Endothelial cell of umbilical vein (primary cell): ENCODE data around the gene YAE1. TPM values are rescaled to one million over a fixed set of nuclear protein-coding genes. Genes with fewer than 3 reads are reported as not detected.

Experiments used
- BruUV-seq: library from RNA; stranded (reverse); fragments of 400-500 nt; replicated peaks from 2 replicates; lab custom pipeline; 2021; lab: Mats Ljungman, UMichigan
- CTCF ChIA-PET: fragments of 300-600, 350-600 bp; sonication (Branson Sonifier 250); formaldehyde crosslinking; loops from one replicate; lab custom pipeline; 2021; ENCODE audit warnings: antibody characterized with exemption, inconsistent platforms; lab: Charles Lee
- POLR2A ChIA-PET: fragments of 300-600, 350-600 bp; sonication (Branson Sonifier 250); formaldehyde crosslinking; loops from one replicate; lab custom pipeline; 2021; ENCODE audit warnings: antibody characterized with exemption, inconsistent platforms; lab: Charles Lee
- DNase-seq: peaks from one replicate; pipeline ENCODE4 v3.0.0-alpha.2; 2011; ENCODE audit warnings: low read depth, low spot score
- FAIRE-seq: peaks from 2 replicates; lab custom pipeline; 2011; peaks lifted over from hg19 to GRCh38; lab: Jason Lieb, UNC
- H2AFZ ChIP-seq: 2 replicates; pipeline ENCODE4 v1.6.0; 2012; ENCODE audit warnings: low read depth, low read length, control low read depth, inconsistent platforms
- H3K27ac ChIP-seq: 2 replicates; pipeline ENCODE4 v1.5.1; 2011; ENCODE audit warnings: low read depth, mild to moderate bottlenecking, control low read depth, low read length, moderate library complexity; ENCODE audit not compliant: insufficient read depth
- H3K27me3 ChIP-seq, 2 experiments: 2 replicates each; pipeline versions ENCODE4 v1.6.0 to v1.6.1; 2011; ENCODE audit warnings: low read length in 2 of 2, mixed read lengths in 1 of 2; ENCODE audit not compliant: control insufficient read depth in 2 of 2, insufficient read depth in 2 of 2
- H3K36me3 ChIP-seq, 2 experiments: 2 replicates in 1 of 2; 3 replicates in 1 of 2; pipeline ENCODE4 v1.5.1; 2011; ENCODE audit warnings: low read length in 2 of 2, mild to moderate bottlenecking in 1 of 2, moderate library complexity in 1 of 2; ENCODE audit not compliant: control insufficient read depth in 2 of 2, insufficient read depth in 2 of 2; ENCODE audit errors: extremely low read depth in 1 of 2
- H3K4me1 ChIP-seq: 3 replicates; pipeline ENCODE4 v1.5.1; 2011; ENCODE audit warnings: mild to moderate bottlenecking, low read length; ENCODE audit not compliant: control insufficient read depth, insufficient read depth; ENCODE audit errors: extremely low read depth
- H3K4me2 ChIP-seq: 2 replicates; pipeline ENCODE4 v1.6.1; 2011; ENCODE audit warnings: low read length, control low read depth, mixed read lengths; ENCODE audit not compliant: insufficient read depth
- H3K4me3 ChIP-seq, 3 experiments: fragments of 200-600 bp in 1 of 3; sonication (generic), shearing (Covaris generic) in 1 of 3; replicated peaks in 1 of 3; 2 replicates each; pipeline ENCODE4 v1.5.1; 2011 to 2016; ENCODE audit warnings: control low read depth in 3 of 3, low read length in 3 of 3, mild to moderate bottlenecking in 2 of 3, inconsistent platforms in 1 of 3, low read depth in 1 of 3, moderate library complexity in 1 of 3; ENCODE audit not compliant: insufficient read depth in 1 of 3
- H3K79me2 ChIP-seq: 2 replicates; pipeline ENCODE4 v1.6.0; 2012; ENCODE audit warnings: low read length, inconsistent platforms; ENCODE audit not compliant: control insufficient read depth, insufficient read depth
- H3K9ac ChIP-seq: replicated peaks from 2 replicates; pipeline ENCODE3; 2011; ENCODE audit warnings: low read length, control low read depth; ENCODE audit not compliant: insufficient read depth; ENCODE audit errors: extremely low read depth
- H3K9me1 ChIP-seq: replicated peaks from 3 replicates; pipeline ENCODE4 v1.6.0; 2011; ENCODE audit warnings: mild to moderate bottlenecking, low read length; ENCODE audit not compliant: control insufficient read depth, insufficient read depth; ENCODE audit errors: extremely low read depth
- H3K9me3 ChIP-seq: replicated peaks from 2 replicates; pipeline ENCODE4 v1.5.1; 2012; ENCODE audit warnings: low read length, inconsistent platforms; ENCODE audit not compliant: control insufficient read depth, insufficient read depth
- H4K20me1 ChIP-seq: replicated peaks from 2 replicates; pipeline ENCODE3; 2011; ENCODE audit warnings: mild to moderate bottlenecking, low read length; ENCODE audit not compliant: control insufficient read depth, insufficient read depth; ENCODE audit errors: extremely low read depth
- CTCF ChIP-seq, 2 donors: IDR thresholded peaks; 1 replicate in 1 of 2; 2 replicates in 1 of 2; pipeline ENCODE4 v1.5.1; 2011; ENCODE audit warnings: low read length in 2 of 2, mild to moderate bottlenecking in 2 of 2, moderate library complexity in 2 of 2, control low read depth in 1 of 2, inconsistent platforms in 1 of 2, low read depth in 1 of 2; ENCODE audit not compliant: insufficient read depth in 1 of 2; ENCODE audit errors: extremely low read depth in 1 of 2
- EZH2 ChIP-seq: IDR thresholded peaks from 2 replicates; pipeline ENCODE4 v1.6.1; 2012; ENCODE audit warnings: borderline replicate concordance, low read depth, mild to moderate bottlenecking, moderate library complexity, low read length, inconsistent platforms; ENCODE audit not compliant: severe bottlenecking
- FOS ChIP-seq: IDR thresholded peaks from 2 replicates; pipeline ENCODE4 v1.6.1; 2011; ENCODE audit warnings: mild to moderate bottlenecking, low read length, moderate library complexity, borderline replicate concordance; ENCODE audit not compliant: insufficient read depth
- GATA2 ChIP-seq: IDR thresholded peaks from 2 replicates; pipeline ENCODE4 v1.7.0; 2011; ENCODE audit warnings: low read depth, mild to moderate bottlenecking, moderate library complexity, mixed read lengths, low read length; ENCODE audit not compliant: insufficient read length, insufficient read depth
- JUN ChIP-seq: IDR thresholded peaks from 2 replicates; pipeline ENCODE4 v1.6.1; 2011; ENCODE audit warnings: borderline replicate concordance, low read depth; ENCODE audit not compliant: insufficient read length, insufficient read depth
- MAX ChIP-seq: IDR thresholded peaks from 2 replicates; pipeline ENCODE4 v1.6.1; 2011; ENCODE audit not compliant: insufficient read depth, insufficient read length
- MYC ChIP-seq: IDR thresholded peaks from one replicate; pipeline ENCODE4 v1.6.1; 2011; ENCODE audit warnings: mild to moderate bottlenecking, low read depth, low read length
- POLR2A ChIP-seq: IDR thresholded peaks from 2 replicates; pipeline ENCODE4 v1.6.1; 2012; ENCODE audit warnings: low read depth, mild to moderate bottlenecking, control low read depth, low read length
- POLR2AphosphoS5 ChIP-seq: IDR thresholded peaks from 2 replicates; pipeline ENCODE4 v1.6.1; 2012; ENCODE audit warnings: low read depth, mild to moderate bottlenecking, control low read depth, low read length, moderate library complexity; ENCODE audit not compliant: insufficient read depth
- dilution Hi-C: fragments of 300-500 bp; cut with MboI; formaldehyde crosslinking; loops from one replicate; pipeline ENCODE4 v1.15.0; 2019; ENCODE audit warnings: low sequenced_read_pairs; ENCODE audit not compliant: extremely low pct_ligation_motif_present
- intact Hi-C: fragments of 100-400 bp; cut with micrococcal nuclease; formaldehyde crosslinking; loops from one replicate; pipeline ENCODE4 v1.10.0; 2022
- polyA plus RNA-seq, 4 experiments: library from polyadenylated mRNA; depleted of rRNA in 3 of 4; stranded (reverse) in 3 of 4; unstranded in 1 of 4; fragments of >200 nt; gene quantifications; 2 replicates each; pipeline versions ENCODE4 v1.2.1 to v1.2.3, GENCODE V29; 2011 to 2012; ENCODE audit warnings: missing spikeins in 1 of 4
- total RNA-seq: library from RNA; stranded (reverse); gene quantifications from 2 replicates; pipeline ENCODE4 v1.2.3, GENCODE V29; 2021

Gene YAE1
- total and polyA plus RNA-seq, 2 donors (not counting 3 experiments of a cell fraction or from before 2014, with no cell fraction given): 13.3 to 20.7 TPM

GRCh38 chr7:39582536-39582935 is 16.3 kb downstream of the YAE1 start:
- no peak overlapping the region for H3K4me3 ChIP-seq
- H3K9me3 ChIP-seq: no peaks in the 10 kb centered on the region
- intact Hi-C loops: no loop called here
- dilution Hi-C loops: no loop called here
- no peaks in the 10 kb centered on the region for H3K27me3 ChIP-seq
- peaks cover 4% of the 10 kb centered on the region for H3K4me1 ChIP-seq
- TF ChIP-seq POLR2A (no peak), GATA2 (no peak), MAX (no peak), POLR2AphosphoS5 (no peak), JUN (no peak), FOS (no peak), MYC (no peak), CTCF (IDR thresholded peaks at IDR 0.05; ENCODE audit: extremely low read depth in 1 of 2, insufficient read depth in 1 of 2, low read depth in 1 of 2, low read length in 2 of 2) (no peak), EZH2 (no peak)
- H3K36me3 ChIP-seq: no peaks in the 10 kb centered on the region
- H3K9me1 ChIP-seq: no peaks in the 10 kb centered on the region
- DNase-seq (no peak), FAIRE-seq (no peak)
- ChIA-PET POLR2A (interaction anchor here (1.3 to 1.6 kb wide), 2 partner anchors 41 to 65 kb away, joined by 3 read pairs; partner anchors contain the start of gene RALA), CTCF (interaction anchor here (6.2 to 7.1 kb wide), 3 partner anchors 31 to 164 kb away, joined by 134 to 306 read pairs (median 138); partner anchors contain the start of gene RALA)
- H2AFZ ChIP-seq: no peak overlapping the region
- no peaks in the 10 kb centered on the region for H4K20me1 ChIP-seq
- no peak overlapping the region for H3K9ac ChIP-seq
- H3K79me2 ChIP-seq: no peaks in the 10 kb centered on the region
- no peak overlapping the region for H3K4me2 ChIP-seq
- BruUV-seq: no TSS peak
- H3K27ac ChIP-seq: no peak overlapping the region
